GM21786 (cell line): ENCODE results near the gene RSPH3.
A peak's percentile ranks its signal among the peaks of the same experiment; 100 is the strongest.
"Not testable (repeated sequence)": the region's sequence is repeated elsewhere in the genome, so short reads cannot be mapped to it uniquely, and the experiment has no call there.

Experiments used
- ATAC-seq: cut with Tn5 transposase; IDR thresholded peaks from one replicate; pipeline ENCODE4 v1.9.1; 2021; ENCODE audit not compliant: unreplicated experiment

Gene RSPH3, protein sequence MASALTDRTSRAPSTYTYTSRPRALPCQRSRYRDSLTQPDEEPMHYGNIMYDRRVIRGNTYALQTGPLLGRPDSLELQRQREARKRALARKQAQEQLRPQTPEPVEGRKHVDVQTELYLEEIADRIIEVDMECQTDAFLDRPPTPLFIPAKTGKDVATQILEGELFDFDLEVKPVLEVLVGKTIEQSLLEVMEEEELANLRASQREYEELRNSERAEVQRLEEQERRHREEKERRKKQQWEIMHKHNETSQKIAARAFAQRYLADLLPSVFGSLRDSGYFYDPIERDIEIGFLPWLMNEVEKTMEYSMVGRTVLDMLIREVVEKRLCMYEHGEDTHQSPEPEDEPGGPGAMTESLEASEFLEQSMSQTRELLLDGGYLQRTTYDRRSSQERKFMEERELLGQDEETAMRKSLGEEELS

GRCh38 chr6:158999666-159000403 is at the start of gene RSPH3:
RSPH3 (minus strand) TSS chr6:159000202; CDS start chr6:158999550, 652 bp downstream.
- ATAC-seq: peak; percentile 90

DNA sequence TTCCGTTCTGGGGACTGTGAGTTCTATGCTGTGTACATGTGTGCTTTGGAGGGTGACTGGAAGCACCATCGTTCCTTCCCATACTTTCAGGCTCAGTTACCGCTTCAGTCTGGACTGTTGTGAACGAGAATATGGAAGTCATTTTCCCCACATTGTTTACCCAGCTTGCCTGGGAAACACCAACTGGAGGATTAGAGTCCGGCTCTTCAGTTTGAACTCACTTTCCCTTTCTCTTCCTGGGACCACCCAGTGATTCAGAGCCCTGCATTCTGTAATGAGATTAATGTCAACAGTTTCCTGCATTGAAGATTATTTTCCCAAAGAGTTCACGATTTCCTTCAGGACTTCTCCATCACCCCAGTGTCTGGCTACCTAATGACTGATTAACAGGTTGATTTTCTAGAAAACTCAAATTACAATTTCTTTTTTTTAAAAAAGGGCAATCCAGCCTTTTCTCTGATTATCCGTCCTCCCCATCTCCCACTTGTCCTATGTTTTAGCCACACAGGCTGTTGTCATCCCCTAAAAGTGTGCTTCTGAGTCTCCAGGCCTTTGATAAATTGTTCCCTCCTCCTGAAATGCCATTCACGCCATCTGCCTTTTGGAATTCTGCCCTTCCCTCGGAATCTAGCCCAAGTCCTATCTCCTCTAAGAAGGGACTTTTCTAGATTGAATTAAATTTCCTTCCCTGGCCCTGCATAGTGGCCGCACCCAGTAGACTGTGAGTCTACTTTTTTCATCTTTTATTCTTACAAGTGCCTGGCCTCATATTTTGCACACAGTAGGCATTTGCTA is 48.1 kb upstream of the RSPH3 start:
- no peak for ATAC-seq

DNA sequence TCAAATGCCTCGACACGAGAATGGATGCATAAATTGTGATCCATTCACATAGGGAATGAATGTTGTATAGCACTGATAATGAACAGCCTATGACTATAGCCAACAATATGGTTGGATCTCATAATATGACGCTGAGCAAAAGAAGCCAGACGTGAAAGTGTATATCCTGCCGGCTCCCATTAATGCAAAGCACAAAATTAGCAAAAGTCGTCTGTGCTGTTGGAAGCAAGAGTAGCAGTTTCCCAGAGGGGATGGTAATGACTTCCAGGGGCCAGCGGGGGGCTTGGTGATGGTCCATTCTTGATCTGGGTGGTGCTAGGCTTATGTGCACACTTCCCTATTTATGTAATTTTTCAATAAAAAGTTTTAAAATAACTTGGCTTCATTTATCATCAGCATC is 45.8 kb upstream of the RSPH3 start:
- no peak for ATAC-seq

DNA sequence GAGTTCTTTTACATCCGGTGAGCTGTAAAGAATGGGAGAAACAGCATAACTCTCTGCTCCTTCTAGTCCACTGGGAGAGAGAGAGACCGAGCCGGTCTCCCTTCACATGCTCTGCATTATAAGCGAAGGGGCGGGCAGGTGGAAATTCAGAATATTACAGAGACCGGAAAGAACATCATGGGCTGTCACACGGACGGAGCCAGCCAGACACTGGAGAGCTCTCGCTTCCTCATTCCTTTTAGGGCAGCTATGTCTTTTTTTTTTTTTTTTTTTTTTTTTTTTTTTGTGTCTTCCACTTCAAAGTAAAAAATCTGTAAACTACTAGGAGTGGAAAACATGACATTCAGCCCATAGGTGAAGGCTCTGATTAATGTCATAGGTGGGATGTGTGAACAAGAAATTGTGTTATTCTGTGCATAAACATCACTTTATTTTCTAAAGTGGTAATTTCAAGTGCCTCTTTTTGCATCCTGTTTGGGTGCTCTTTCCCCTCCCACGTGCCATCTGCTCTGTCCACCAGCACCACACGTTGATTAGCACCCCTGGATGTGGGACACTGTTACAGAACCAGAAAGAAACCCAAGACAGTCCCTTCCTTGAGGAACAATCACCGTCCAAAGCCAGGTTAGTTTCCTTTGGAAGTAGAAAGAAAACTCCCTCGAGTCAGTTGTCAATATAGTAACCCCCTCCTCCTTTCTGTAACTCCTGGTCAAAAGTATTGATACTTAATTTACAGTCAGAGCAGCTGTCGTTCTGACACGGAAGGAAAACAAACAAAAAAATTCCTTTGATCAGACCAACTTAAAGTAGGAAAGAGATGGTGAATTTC is 45.1 kb upstream of the RSPH3 start, which contains the start of gene TAGAP:
TSS of gene TAGAP (minus strand) at position 93 of the 829 bp plus-strand sequence. CDS start 845 bp downstream, outside the sequence.
- peak; percentile 89 for ATAC-seq

DNA sequence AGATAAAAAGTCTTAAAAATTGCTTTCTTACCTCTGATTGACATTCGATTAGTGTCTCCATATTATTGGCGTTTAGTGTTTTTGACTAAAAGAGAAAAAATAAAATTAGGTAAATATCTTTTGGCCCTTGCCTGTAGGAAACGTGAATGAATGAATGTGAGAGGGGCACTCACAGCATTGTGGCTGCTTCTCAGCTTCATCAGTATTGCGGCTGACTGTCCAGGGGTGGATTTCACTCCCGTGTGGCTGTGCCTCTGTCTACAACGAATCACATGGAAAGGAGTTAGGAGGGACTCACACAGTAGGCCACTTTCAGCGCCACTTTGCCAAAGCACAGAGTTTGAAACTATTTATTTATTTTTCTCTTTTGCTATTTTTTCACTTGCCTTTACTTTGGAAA is 43.9 kb upstream of the RSPH3 start:
- ATAC-seq: no peak

GRCh38 chr6:159043251-159043650 is 43.2 kb upstream of the RSPH3 start:
- no peak for ATAC-seq

DNA sequence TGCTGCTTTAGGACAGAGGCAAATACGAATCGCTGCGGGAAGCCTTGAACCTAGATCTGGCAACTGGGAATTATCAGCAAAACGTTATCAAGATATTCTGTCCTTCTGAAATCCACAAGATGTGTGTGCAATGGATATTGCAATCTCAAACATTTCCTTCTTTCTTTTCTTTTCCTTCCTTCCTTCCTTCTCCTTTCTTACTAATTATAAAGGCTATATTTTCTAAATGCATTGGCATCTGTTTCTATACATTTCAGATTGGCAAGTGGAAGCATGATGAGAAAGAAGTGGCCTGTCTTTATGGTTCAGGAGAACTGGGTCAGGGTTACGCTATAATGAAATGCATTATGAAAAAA is 42.8 kb upstream of the RSPH3 start:
- ATAC-seq: no peak

DNA sequence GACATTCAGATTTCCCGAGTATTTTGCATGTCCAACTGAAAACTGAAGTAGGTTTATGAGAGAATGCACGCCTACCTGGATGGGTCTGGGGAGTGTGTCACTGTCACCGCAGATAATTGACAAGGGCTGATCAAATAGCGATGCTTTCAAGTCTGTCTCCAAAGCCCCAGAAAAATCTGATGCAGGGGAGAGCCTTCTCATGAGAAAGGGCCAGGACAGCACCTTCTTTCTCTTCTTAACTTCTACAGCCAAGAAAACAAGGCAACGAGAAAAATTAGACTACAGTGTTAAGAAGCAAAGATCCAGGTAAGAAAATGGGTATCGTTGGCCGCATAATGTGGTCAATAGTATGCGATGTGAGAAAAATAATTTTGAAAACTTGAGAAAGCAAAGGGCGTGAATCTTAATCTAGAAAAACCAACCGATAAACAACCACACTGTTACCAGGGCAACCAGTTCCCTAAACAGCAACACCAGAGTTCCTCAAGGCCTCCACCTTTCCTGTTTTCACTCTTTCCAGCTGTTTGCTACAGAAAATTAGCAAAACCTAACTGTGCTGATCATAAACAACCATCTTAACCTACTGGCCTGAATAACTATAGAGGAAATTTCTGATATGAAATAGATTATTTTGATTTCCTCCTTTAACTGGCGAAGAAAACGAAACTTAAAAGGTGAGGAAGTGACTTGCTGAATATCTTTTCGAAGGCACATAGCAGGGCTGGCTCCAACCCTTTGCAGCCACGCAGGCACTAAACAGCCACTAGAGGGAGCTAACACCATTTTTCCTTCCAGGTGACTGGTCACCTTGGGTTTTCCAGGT is 42.2 kb upstream of the RSPH3 start:
- ATAC-seq: peak; percentile 29

DNA sequence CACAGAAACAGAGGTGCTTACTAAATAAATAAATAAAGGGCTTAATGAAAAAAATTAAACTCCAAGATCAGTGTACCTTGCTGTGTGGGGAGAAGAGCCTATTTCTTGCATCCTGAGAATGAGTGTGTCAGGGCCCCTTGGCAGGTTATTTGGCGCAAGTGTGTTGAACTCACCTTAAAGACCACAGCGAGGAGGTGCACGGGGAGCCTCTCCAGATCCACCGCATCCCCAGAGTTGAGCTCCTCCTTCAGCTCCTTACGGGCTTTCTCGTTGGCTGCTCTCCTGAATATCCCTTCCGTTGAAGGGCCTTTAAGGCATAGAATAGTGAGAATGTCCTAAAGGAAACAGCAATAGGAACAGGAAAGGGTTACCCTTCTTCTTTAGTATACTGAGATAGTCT is 41.2 kb upstream of the RSPH3 start:
- no peak for ATAC-seq

DNA sequence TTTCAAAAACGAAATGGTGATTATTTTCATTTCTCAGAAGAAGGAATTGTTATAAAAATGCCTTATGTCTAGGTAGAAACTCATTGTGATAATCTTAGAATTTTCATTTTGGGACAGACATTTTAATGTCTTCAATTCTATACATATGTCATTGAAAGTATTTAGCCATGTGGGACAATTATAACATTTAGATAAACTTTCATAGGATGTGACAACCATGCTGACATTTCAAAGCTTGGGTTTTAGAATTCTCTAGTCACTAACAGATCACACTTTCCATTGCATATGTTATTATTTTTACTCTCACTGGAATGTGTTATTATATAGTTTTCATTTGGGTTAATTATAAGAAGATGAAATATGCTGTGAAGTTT is 39.9 kb upstream of the RSPH3 start:
- no peak for ATAC-seq

DNA sequence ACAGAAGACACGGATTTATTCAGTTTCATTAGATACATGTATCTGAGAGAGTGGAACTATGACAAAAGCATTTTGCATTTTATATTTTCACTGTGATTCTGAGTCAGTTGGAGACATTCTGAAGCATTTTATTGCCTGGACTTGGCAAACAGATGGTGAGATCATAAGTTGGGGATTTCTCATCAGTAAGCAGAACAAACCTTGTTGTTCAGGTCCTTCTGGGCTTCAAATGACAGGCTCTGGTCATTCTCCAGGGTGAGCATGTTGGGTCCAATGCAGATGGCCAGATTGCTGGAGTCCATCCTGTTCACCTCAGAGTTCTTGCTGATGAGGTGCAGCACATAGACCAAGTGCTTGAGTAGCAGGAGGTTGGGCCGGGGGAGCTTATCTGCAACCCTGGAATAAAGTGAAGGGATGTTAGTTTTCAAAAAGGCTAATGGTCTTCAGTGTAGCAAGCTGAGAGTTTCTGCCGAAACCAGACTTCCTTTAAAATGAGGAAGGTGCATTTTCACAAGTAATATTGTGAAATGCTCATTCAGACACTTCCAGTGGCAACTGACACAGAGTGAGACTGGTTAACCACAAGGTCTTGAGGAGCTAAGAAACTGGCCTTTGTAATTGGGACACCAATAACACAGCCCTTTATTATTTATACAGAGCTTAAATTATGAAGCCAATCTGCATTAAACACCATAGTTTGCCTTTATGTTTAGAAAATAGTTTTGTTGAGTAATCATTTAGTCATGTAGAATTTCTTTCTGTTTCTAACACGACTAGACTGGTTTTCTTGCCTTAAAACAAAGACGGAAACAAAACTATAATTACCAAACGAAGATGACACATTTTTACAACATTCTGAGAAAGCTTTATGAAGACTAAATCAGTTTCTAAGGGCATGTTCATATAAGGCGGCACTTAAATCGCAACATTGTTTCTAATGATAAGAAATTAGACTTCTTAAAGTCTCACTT is 39.2 kb upstream of the RSPH3 start:
- peak; percentile 74 for ATAC-seq

DNA sequence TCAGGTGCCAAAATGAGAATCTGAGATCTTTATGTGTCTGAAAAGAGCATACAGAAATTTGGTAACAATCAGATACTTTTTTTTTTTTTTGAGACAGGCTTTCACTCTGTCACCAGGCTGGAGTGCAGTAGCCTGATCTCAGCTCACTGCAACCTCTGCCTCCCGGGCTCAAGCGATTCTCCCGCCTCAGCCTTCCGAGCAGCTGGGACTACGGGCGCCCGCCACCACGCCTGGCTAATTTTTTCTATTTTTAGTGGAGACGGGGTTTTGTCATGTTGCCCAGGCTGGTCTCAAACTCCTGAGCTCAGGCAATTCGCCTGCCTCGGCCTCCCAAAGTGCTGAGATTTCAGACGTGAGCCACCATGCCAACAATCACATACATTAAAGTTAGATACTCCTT is 38.3 kb upstream of the RSPH3 start:
- ATAC-seq: not testable (repeated sequence)

DNA sequence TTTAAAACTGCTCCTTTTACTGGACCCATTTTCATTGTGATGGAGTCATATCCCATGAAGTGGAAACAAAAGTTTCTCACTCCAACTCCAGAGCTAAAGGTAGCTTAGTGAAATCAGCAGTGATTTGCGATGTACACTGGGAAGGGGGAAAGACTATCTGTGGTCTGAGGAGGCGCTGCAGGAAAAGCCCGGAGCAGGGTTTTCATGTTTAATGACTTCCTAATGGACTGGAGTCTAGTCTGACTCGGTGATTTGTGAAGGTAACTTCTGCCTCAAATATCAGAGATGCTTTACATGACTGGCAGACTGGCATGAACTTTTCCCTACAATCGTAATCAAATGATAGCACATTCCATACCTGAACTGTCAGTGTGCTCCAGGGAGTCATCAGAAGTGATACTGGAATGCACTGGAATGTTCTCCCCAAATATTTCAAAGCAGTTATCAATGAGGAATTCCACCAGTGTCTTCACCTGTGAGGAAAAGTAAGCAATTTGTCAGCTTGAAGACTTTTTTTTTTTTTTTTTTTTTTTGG is 37.8 kb upstream of the RSPH3 start:
- no peak for ATAC-seq

- no peak for ATAC-seq
Observed at GRCh38 chr6:159036673-159037072, 36.7 kb upstream of the RSPH3 start.

GRCh38 chr6:159035891-159036290 is 35.9 kb upstream of the RSPH3 start:
- no peak for ATAC-seq

DNA sequence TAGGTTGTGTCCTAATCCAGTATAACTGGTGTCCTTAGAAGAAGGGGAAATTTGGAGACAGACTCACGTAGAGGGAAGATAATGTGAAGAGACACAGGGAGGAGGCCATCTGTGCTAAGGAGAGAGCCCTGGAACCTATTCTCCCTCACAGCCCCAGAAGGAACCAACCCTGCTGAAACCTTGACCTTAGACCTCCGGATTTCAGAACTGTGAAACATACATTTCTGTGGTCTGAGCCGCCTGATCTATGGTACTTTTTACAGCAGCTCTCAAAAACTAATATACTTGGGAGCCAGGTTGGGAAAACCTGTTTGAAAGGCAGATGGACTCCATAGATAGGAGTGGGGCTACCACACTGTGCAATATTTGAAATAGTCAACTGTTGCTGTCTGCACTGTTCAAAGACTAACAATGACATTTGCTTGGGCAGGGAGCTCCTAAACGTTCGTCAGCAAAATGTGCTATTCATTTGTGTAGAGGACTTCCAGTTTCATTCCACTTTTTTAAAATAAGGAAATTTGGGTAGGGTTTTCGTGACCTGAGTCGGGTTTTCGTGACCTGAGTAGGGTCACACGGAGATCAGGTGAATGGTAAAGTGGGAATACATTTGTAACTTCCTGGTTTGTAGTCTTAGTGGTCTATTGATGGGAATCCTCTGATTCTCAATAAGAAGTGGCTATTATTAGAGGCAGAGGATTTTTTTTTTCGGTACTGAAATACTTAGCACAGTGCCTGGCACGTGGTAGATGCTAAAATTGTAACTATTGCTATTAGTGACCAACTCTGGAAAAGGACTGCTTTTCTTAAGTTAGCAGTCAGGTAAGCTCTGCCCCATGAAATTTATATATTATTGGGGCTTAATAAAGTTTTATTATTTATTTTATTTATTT is 33.4 kb upstream of the RSPH3 start:
- ATAC-seq: peak; percentile 40

- no peak for ATAC-seq
Observed at GRCh38 chr6:159031846-159032245, 31.8 kb upstream of the RSPH3 start.
